OCI-LY1 (cell line): ENCODE measurements around the gene CELF2.

Experiments used
- H2AFZ ChIP-seq: fragments of 200-600 bp; sonication (generic), shearing (Covaris generic); 2 replicates; pipeline ENCODE4 v1.6.0; 2014; ENCODE audit warnings: antibody characterized with exemption, mild to moderate bottlenecking, low read length
- H3F3A ChIP-seq: fragments of 200-600 bp; sonication (generic), shearing (Covaris generic); 2 replicates; pipeline ENCODE4 v1.6.0; 2014; ENCODE audit warnings: mild to moderate bottlenecking, antibody characterized with exemption, low read length, moderate library complexity; ENCODE audit not compliant: insufficient read depth
- H3K27ac ChIP-seq: fragments of 200-600 bp; sonication (generic); 2 replicates; pipeline ENCODE4 v1.5.1; 2014; ENCODE audit warnings: low read length, mixed run types, mild to moderate bottlenecking, low read depth; ENCODE audit not compliant: poor library complexity, severe bottlenecking
- H3K27me3 ChIP-seq: fragments of 200-600 bp; sonication (generic); 2 replicates; pipeline ENCODE4 v1.6.0; 2014; ENCODE audit warnings: antibody characterized with exemption, mild to moderate bottlenecking, low read length, moderate library complexity; ENCODE audit not compliant: insufficient read depth
- H3K36me3 ChIP-seq: fragments of 200-600 bp; sonication (generic); 2 replicates; pipeline ENCODE4 v1.6.1; 2014; ENCODE audit warnings: mild to moderate bottlenecking, antibody characterized with exemption, low read length, moderate library complexity, mixed read lengths; ENCODE audit not compliant: insufficient read depth
- H3K4me1 ChIP-seq: fragments of 200-600 bp; sonication (generic); 2 replicates; pipeline ENCODE4 v1.5.1; 2014; ENCODE audit warnings: mild to moderate bottlenecking, low read length, moderate library complexity; ENCODE audit not compliant: insufficient read depth, severe bottlenecking
- H3K4me2 ChIP-seq: fragments of 200-600 bp; sonication (generic), shearing (Covaris generic); 2 replicates; pipeline ENCODE4 v1.6.1; 2014; ENCODE audit warnings: low read length
- H3K4me3 ChIP-seq: fragments of 200-600 bp; sonication (generic); 2 replicates; pipeline ENCODE4 v1.5.1; 2014; ENCODE audit warnings: low read length, low read depth, mild to moderate bottlenecking, mixed read lengths; ENCODE audit not compliant: poor library complexity, severe bottlenecking
- H3K79me2 ChIP-seq: fragments of 200-600 bp; shearing (Covaris generic); 2 replicates; pipeline ENCODE4 v1.6.1; 2016; ENCODE audit warnings: mixed run types, low read length, mixed read lengths; ENCODE audit not compliant: insufficient read depth
- H3K9ac ChIP-seq: fragments of 200-600 bp; sonication (generic), shearing (Covaris generic); 2 replicates; pipeline ENCODE4 v1.6.1; 2014; ENCODE audit warnings: mild to moderate bottlenecking, low read length, mixed read lengths
- H3K9me2 ChIP-seq: fragments of 200-600 bp; sonication (generic), shearing (Covaris generic); 2 replicates; pipeline ENCODE4 v1.6.1; 2014; ENCODE audit warnings: low read depth, mild to moderate bottlenecking, low read length, mixed read lengths
- H3K9me3 ChIP-seq: fragments of 200-600 bp; shearing (Covaris generic); 2 replicates; pipeline ENCODE4 v1.6.1; 2014; ENCODE audit warnings: low read length, mixed read lengths
- H4K20me1 ChIP-seq: fragments of 200-600 bp; sonication (generic), shearing (Covaris generic); 2 replicates; pipeline ENCODE4 v1.6.0; 2016; ENCODE audit warnings: mild to moderate bottlenecking, low read length; ENCODE audit not compliant: insufficient read depth
- EZH2 ChIP-seq: fragments of 200-600 bp; sonication (generic), shearing (Covaris generic); IDR thresholded peaks from 2 replicates; pipeline ENCODE4 v1.8.0; 2017; ENCODE audit warnings: borderline replicate concordance, mixed run types, mild to moderate bottlenecking, antibody characterized with exemption, low read length, moderate library complexity, mixed read lengths
- TF ChIP-seq, protein P1 (sequence below): fragments of 200-600 bp; sonication (generic), shearing (Covaris generic); IDR thresholded peaks from 2 replicates; pipeline ENCODE4 v1.5.1; 2017; ENCODE audit warnings: mild to moderate bottlenecking, antibody characterized with exemption, low read length, moderate library complexity, mixed read lengths

The CELF2 gene

DNA sequence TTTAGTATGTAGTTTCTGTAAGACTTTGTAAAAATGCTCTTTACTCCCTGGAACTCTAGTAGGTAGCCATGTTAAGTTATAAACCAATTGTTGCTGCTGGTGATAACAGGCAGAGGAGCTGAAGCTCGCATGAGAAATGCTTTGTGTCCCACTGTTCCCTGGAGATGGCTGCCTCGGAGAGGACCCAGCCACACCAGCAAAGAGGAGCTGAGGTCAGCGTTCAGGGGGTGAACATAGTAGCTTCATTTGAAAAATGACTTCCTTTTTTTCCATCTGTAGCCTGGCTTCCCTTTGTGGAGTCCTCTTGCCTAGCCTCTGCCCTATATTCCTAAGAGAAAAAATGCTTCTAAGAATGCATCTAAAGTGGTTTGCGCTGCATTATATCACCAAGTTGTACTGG is 20.3 kb downstream of the CELF2 start:
- TF ChIP-seq, protein P1, sequence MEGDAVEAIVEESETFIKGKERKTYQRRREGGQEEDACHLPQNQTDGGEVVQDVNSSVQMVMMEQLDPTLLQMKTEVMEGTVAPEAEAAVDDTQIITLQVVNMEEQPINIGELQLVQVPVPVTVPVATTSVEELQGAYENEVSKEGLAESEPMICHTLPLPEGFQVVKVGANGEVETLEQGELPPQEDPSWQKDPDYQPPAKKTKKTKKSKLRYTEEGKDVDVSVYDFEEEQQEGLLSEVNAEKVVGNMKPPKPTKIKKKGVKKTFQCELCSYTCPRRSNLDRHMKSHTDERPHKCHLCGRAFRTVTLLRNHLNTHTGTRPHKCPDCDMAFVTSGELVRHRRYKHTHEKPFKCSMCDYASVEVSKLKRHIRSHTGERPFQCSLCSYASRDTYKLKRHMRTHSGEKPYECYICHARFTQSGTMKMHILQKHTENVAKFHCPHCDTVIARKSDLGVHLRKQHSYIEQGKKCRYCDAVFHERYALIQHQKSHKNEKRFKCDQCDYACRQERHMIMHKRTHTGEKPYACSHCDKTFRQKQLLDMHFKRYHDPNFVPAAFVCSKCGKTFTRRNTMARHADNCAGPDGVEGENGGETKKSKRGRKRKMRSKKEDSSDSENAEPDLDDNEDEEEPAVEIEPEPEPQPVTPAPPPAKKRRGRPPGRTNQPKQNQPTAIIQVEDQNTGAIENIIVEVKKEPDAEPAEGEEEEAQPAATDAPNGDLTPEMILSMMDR: no peak
- TF ChIP-seq EZH2: no peak
- H3K9me2 ChIP-seq: no peaks in the 10 kb centered on the region
- H3K9me3 ChIP-seq: no peaks in the 10 kb centered on the region
- no peaks in the 10 kb centered on the region for H4K20me1 ChIP-seq
- H3K9ac ChIP-seq: no peak overlapping the region
- no peaks in the 10 kb centered on the region for H3K36me3 ChIP-seq
- no peaks in the 10 kb centered on the region for H3F3A ChIP-seq
- no peaks in the 10 kb centered on the region for H3K27me3 ChIP-seq
- H3K4me3 ChIP-seq: no peak overlapping the region
- no peaks in the 10 kb centered on the region for H3K79me2 ChIP-seq
- H3K4me1 ChIP-seq: no peaks in the 10 kb centered on the region
- no peak overlapping the region for H3K4me2 ChIP-seq
- H3K27ac ChIP-seq: no peak overlapping the region
- H2AFZ ChIP-seq: no peak overlapping the region

DNA sequence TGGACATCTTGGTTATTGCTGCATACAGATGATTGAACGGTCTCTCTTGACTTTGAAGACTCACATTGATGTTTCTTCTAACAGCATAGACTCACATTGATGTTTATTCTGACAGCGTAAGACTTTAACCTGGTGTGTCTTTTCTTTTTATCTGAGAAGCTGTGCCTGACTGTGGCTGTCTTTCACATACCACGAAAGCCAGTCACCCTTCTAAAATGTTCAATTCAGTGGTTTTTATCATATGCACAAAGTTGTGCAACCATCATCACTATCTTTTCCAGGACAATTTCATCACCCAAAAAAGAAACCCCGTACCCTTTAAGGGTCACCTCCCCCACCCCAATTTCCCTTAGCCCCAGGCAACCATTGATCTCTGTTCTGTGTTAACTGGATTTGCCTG is 24.7 kb downstream of the CELF2 start:
- H3K79me2 ChIP-seq: no peaks in the 10 kb centered on the region
- TF ChIP-seq, protein P1: no peak
- TF ChIP-seq EZH2: no peak
- no peak overlapping the region for H3K27ac ChIP-seq
- no peak overlapping the region for H2AFZ ChIP-seq
- no peak overlapping the region for H3K4me2 ChIP-seq
- no peaks in the 10 kb centered on the region for H3K4me1 ChIP-seq
- H4K20me1 ChIP-seq: no peaks in the 10 kb centered on the region
- H3K4me3 ChIP-seq: no peak overlapping the region
- no peak overlapping the region for H3K9ac ChIP-seq
- no peaks in the 10 kb centered on the region for H3K36me3 ChIP-seq
- no peaks in the 10 kb centered on the region for H3K9me2 ChIP-seq
- H3K9me3 ChIP-seq: no peaks in the 10 kb centered on the region
- H3F3A ChIP-seq: no peaks in the 10 kb centered on the region
- H3K27me3 ChIP-seq: no peaks in the 10 kb centered on the region

DNA sequence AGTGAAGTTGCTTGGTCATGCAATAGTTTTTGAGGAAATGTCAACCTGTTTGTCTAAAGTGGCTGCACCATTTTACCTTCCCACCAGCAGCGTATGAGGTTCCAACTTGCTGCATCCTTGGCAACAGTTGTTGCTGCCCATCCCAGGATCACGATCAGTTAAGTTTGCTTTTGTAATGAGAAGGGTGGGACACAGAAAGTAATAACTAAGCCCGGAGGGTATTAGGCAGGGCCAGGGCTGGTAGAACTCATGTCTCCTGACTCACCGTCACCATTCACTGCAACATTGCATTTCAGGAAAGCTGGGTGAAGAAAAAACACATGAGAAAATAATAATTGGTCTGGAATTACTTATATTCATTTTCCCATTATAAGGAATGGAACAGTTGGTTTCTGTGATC is 25.4 kb downstream of the CELF2 start:
- Histone ChIP-seq H3K27ac (no peak overlapping the region), H3F3A (no peaks in the 10 kb centered on the region), H3K27me3 (no peaks in the 10 kb centered on the region), H3K4me1 (no peaks in the 10 kb centered on the region), H3K9ac (no peak overlapping the region), H2AFZ (no peak overlapping the region), H3K4me3 (no peak overlapping the region), H3K9me2 (no peaks in the 10 kb centered on the region), H3K36me3 (no peaks in the 10 kb centered on the region), H3K4me2 (no peak overlapping the region), H3K9me3 (no peaks in the 10 kb centered on the region), H3K79me2 (no peaks in the 10 kb centered on the region), H4K20me1 (no peaks in the 10 kb centered on the region)
- TF ChIP-seq, protein P1: no peak
- no peak for TF ChIP-seq EZH2
